Spinal cord (tissue), 10 donors: Measurements from ENCODE around the gene POLE2. TPM values are rescaled to one million over a fixed set of nuclear protein-coding genes. Genes with fewer than 3 reads are reported as not detected.
"Not testable (repeated sequence)": the region's sequence is repeated elsewhere in the genome, so short reads cannot be mapped to it uniquely, and the experiment has no call there.

Experiments
- DNase-seq, 6 donors: peaks; one replicate each; pipeline versions ENCODE4 v3.0.0 to v3.0.0-alpha.2; 2013 to 2015; ENCODE audit warnings: low spot score in 6 of 6, low read depth in 4 of 6
- H3K27ac ChIP-seq: one replicate; pipeline ENCODE4 v1.5.1; 2013; ENCODE audit warnings: low read depth, low read length, control low read depth
- H3K27me3 ChIP-seq: one replicate; pipeline ENCODE4 v1.6.1; 2013; ENCODE audit warnings: low read length; ENCODE audit not compliant: control insufficient read depth, insufficient read depth
- H3K36me3 ChIP-seq: one replicate; pipeline ENCODE4 v1.6.1; 2013; ENCODE audit warnings: low read length; ENCODE audit not compliant: control insufficient read depth, insufficient read depth
- H3K4me1 ChIP-seq: one replicate; pipeline ENCODE4 v1.6.1; 2013; ENCODE audit warnings: low read length; ENCODE audit not compliant: control insufficient read depth, insufficient read depth
- H3K4me3 ChIP-seq: one replicate; pipeline ENCODE4 v1.5.1; 2013; ENCODE audit warnings: low read depth, low read length, control low read depth
- H3K9me3 ChIP-seq: one replicate; pipeline ENCODE4 v1.6.1; 2013; ENCODE audit warnings: low read length; ENCODE audit not compliant: control insufficient read depth, insufficient read depth
- WGBS: methylation state at CpG from one replicate; pipeline ENCODE4 v1.1.5; 2013; ENCODE audit warnings: missing lambda C conversion rate; ENCODE audit not compliant: insufficient coverage; 5-methylcytosine and 5-hydroxymethylcytosine counted together
- polyA plus RNA-seq, 2 donors: library from polyadenylated mRNA; unstranded; fragments of 120-200 nt; gene quantifications; one replicate each; pipeline ENCODE4 v1.2.1, GENCODE V29; 2013; ENCODE audit not compliant: insufficient read length in 2 of 2
- total RNA-seq, 2 donors: library from RNA; depleted of rRNA in 1 of 2; stranded (reverse); fragments of 120-200 nt in 1 of 2; fragments of >200 nt in 1 of 2; gene quantifications; one replicate each; pipeline versions ENCODE4 v1.2.3 to v1.2.4, GENCODE V29; 2013 to 2014
- donor health status: healthy.

The POLE2 gene
- total and polyA plus RNA-seq, 4 donors, result 8.3 to 20.1 (median 12.7) TPM

DNA sequence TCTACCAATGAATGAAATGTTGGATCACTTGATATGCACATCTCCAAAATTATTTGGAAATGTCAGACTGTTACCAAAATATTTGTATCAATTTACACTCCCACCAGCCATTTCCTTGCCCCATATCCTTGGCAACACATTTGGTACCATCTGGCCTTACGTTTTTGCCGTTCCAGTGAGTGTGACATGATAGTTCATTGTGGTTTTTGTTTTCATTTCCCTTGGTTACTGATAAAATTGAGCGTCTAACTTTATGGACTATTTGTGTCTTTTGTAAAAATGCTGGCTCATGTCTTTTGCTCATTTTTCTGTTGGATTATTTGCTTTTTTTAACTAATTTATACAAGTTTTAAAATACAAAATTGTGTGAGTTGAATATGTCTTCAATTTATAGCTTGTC lies 16.0 kb upstream of the POLE2 start:
- WGBS, result no CpG with 5 or more reads among the region's 3 CpGs
- Histone ChIP-seq H3K4me3 (no peak overlapping the region), H3K27ac (no peak overlapping the region), H3K36me3 (peaks cover 8% of the 10 kb centered on the region), H3K27me3 (no peaks in the 10 kb centered on the region), H3K4me1 (no peaks in the 10 kb centered on the region), H3K9me3 (no peaks in the 10 kb centered on the region)
- DNase-seq, result peak in 2 of 6 donors; percentile 31 to 70

DNA sequence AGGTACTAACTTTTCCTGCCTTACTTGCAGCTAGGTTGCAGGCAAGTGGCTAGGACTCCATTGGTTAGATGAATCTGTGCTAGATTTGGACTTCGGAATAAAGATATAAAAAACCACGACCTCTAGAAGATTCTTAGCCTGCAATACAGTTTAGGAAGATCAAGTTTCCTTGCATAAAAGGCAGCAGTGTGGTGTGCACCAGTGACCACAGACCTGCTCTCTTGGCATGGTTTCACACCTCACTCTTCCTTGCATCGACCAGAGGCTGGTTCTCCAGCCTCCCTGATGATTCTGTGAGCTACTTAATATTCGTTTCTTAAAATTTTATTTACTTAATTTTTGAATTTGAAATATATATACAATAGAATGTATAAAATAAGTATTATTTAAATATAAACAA lies 14.7 kb upstream of the POLE2 start:
- DNase-seq, result no peak
- no peaks in the 10 kb centered on the region for H3K4me1 ChIP-seq
- H3K27me3 ChIP-seq, result no peaks in the 10 kb centered on the region
- H3K9me3 ChIP-seq, result no peaks in the 10 kb centered on the region
- peaks cover 8% of the 10 kb centered on the region for H3K36me3 ChIP-seq
- H3K27ac ChIP-seq, result no peak overlapping the region
- WGBS, result 95% methylated on average over 2 of the region's 4 CpGs
- H3K4me3 ChIP-seq, result no peak overlapping the region

DNA sequence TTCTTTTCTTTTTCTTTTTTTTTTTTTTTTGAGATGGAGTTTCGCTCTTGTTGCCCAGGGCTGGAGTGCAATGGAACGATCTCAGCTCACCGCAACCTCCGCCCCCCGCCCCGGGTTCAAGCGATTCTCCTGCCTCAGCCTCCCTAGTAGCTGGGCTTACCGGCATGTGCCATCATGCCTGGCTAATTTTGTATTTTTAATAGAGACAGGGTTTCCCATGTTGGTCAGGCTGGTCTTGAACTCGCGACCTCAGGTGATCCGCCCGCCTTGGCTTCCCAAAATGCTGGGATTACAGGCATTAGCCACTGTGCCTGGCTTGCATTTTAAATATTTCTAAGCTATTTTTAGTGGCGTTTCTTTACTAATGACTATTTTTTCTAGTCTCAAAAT lies 5.7 kb upstream of the POLE2 start:
- H3K9me3 ChIP-seq, DNase-seq, H3K27me3 ChIP-seq, H3K36me3 ChIP-seq: not testable (repeated sequence)
- Histone ChIP-seq H3K27ac (peak overlapping the region; percentile 98), H3K4me3 (peak overlapping the region; percentile 71), H3K4me1 (peaks cover 13% of the 10 kb centered on the region)
- 41% methylated on average over 4 of the region's 13 CpGs for WGBS

DNA sequence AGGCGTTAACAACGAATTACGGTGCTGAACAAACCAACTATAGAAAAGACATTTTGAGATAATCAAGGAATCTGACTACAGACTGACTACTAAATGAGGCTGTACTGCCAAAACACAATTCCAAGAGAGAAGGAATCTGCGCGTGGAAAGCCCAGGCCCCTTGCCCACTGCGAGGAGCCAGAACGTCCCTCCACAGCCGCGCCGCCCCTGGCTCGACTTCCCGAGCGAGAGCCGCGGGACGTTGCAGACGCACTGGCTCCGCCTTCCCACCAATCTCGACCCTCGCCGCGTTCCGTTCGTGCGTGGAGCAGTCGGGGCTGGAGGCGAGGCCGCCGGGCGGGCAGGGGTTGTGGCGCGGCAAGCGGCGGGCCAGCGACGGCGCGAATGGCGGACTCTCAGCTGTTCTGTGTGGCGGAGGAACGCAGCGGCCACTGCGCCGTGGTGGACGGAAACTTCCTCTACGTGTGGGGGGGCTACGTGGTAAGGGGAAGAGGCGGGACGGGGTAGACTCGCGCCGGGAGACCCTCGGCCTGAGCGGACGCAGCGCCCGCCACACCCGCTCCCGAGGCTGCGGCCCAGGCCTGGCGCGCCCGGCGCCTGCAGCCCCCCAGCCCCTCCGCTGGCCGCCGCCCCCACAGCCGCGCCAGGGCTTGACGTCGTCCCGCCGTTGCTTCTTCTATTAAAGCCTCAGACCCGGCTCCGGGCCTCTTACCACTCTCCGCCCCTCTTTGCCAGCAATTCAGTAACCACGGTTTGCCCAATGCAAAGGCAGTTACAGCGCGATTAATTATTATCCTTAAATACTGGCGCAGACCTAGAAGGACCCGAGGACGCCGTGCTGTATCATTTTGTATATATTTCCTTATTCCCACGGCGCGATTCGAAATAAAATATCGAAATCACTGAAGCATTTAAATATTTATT lies 5.1 kb upstream of the POLE2 start, which contains the start of gene KLHDC1:
KLHDC1 (plus strand) TSS at position 310 of the 924 bp plus-strand sequence; CDS start at position 385, 75 bp downstream.
- peaks cover 3% of the 10 kb centered on the region for H3K36me3 ChIP-seq
- peak; percentile 74 to 96 (median 79) for DNase-seq
- peak within 1 kb of the TSS; percentile 71 for H3K4me3 ChIP-seq
- peaks cover 16% of the 10 kb centered on the region for H3K4me1 ChIP-seq
- WGBS, result 0% methylated on average over 75 of the region's 88 CpGs
- H3K27ac ChIP-seq, result peak within 1 kb of the TSS; percentile 98
- H3K27me3 ChIP-seq, result no peaks in the 10 kb centered on the region
- no peaks in the 10 kb centered on the region for H3K9me3 ChIP-seq

DNA sequence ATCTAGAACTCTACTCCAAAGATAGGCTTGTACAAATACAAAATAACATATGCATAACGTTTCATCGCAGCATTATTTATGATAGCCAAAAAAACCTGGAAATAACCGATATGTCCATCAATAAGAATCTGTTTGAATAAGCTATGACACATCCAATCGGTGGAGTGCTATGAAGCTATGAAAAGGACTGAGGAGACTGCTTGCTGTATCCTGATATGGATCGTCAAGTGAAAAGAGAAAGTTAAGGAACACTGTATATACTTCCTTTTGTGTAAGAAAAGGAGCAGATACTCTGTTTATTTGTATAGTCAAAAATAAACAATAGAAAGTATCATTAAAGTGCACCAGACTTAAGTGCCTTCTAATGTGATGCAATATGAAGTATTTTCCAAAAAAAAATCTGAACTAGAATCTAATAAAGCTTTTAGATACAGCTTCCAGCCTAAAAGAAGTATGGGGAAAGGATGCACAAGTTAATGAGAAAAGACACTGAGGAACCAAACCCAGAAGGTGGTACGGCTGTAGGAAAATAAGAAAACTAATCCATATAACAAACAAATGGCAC lies 4.3 kb upstream of the POLE2 start:
- Histone ChIP-seq H3K27ac (peak overlapping the region; percentile 98), H3K36me3 (peaks cover 3% of the 10 kb centered on the region), H3K4me1 (peaks cover 16% of the 10 kb centered on the region), H3K27me3 (no peaks in the 10 kb centered on the region), H3K4me3 (peak overlapping the region; percentile 71), H3K9me3 (no peaks in the 10 kb centered on the region)
- no CpG with 5 or more reads among the region's 6 CpGs for WGBS
- no peak for DNase-seq

DNA sequence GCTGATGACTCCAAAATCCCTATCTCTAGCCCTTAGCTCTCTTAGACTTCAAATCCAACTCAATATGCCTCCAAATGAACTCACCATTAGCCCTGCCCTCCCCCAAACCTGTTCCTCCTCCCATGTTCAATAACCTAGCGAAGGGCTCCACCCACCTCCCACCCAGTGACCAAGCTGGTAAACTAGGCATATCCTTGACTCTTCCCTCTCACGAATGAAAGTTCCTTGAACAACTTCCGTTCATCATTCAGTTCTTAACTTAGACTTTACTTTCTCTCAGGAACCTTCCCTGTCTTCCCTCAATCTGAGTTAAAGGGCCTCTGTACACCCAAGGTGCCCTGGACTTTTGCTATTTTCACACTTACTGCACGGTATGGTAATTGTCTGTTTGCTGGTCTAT lies 3.0 kb upstream of the POLE2 start:
- H3K4me1 ChIP-seq, result peaks cover 16% of the 10 kb centered on the region
- no peaks in the 10 kb centered on the region for H3K36me3 ChIP-seq
- no peak overlapping the region for H3K27ac ChIP-seq
- WGBS, result 70% methylated on average over 3 of the region's 4 CpGs
- DNase-seq, result no peak
- H3K9me3 ChIP-seq, result no peaks in the 10 kb centered on the region
- no peak overlapping the region for H3K4me3 ChIP-seq
- H3K27me3 ChIP-seq, result no peaks in the 10 kb centered on the region

DNA sequence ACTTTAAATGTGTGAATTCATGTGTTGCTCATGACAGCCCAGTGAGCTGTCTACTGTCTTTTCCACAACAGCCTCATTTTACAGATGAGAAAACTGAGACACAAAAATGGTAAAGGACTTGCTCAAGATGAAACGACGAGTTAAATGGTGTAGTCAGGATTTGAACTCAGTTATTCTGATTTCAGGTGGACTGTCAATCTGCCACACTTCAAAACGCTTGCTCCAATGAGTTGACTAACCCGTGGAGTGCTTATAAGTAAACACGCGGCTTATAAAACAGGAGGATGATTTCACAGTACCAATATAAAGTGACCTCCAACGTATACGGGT lies 652 bp upstream of the POLE2 start:
- H3K4me1 ChIP-seq, result peaks cover 10% of the 10 kb centered on the region
- no peaks in the 10 kb centered on the region for H3K27me3 ChIP-seq
- H3K27ac ChIP-seq, result peak overlapping the region; percentile 97

DNA sequence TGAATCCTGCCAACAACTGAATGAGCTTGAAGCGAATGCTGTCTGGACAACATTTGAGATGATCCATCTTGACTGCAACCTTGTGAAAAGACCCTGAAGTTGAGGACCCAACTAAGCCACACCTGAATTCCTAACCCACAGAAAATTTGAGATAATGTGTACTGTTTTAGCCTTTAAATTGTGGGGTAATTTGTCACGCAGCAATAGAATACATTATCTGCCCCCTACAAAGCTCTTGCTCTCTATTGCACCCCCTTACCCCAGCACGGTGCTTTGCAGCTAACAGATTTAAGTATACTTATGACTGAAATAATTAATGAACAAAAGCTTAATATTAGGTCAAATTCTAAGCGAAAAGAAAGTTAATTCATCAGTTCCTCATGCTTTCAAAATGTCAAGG lies 1.6 kb downstream of the POLE2 start:
- Histone ChIP-seq H3K36me3 (no peaks in the 10 kb centered on the region), H3K4me1 (peaks cover 3% of the 10 kb centered on the region), H3K4me3 (no peak overlapping the region), H3K9me3 (no peaks in the 10 kb centered on the region), H3K27ac (no peak overlapping the region), H3K27me3 (no peaks in the 10 kb centered on the region)
- no peak for DNase-seq
- WGBS, result 80% methylated on average over 2 of the region's 4 CpGs

More for the DNA sequence above, 652 bp upstream of the POLE2 start:
- no peaks in the 10 kb centered on the region for H3K36me3 ChIP-seq
- WGBS, result 90% methylated on average over 3 of the region's 8 CpGs
- H3K9me3 ChIP-seq, result no peaks in the 10 kb centered on the region
- no peak for DNase-seq
- H3K4me3 ChIP-seq, result peak overlapping the region; percentile 76

DNA sequence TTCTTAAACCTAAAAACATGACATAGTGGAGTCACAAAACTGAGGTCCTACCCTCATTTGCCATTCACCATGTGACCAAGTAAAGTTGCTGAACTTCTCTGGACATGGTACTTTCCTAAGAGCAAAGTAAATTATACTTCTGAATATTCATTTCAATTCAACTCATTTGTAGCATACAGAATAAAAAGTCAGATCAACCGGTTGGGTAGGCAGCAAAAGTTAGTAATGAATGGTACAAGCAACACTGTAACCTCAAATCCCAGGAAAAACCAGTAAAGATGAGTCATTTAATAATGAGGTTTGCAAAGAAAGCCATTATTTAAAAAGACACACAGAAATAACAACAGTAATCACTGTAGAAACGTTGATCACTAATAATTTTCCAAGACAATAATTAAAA lies 8.7 kb downstream of the POLE2 start:
- no CpG with 5 or more reads among the region's 2 CpGs for WGBS
- peaks cover 3% of the 10 kb centered on the region for H3K36me3 ChIP-seq
- H3K9me3 ChIP-seq, result no peaks in the 10 kb centered on the region
- no peak overlapping the region for H3K27ac ChIP-seq
- no peak for DNase-seq
- no peaks in the 10 kb centered on the region for H3K4me1 ChIP-seq
- no peaks in the 10 kb centered on the region for H3K27me3 ChIP-seq
- H3K4me3 ChIP-seq, result no peak overlapping the region

DNA sequence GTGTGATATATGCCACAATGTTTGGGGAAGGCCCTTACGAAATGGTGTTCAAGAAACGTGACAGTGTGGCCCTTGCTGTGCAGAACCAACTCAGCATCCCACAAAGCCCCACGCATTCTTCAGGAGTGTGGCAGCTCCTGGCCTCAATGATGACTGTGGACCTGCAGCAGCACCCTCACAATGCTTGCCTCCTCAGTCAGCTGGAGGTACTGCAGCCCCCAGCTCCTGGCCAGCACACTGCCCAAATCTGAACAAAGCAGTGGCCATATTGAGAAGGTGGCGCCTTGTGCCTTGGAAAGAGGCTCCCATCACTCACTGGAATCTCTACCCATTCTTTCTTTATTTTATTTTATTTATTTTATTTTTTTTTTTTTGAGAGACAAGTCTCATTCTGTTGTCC lies 10.4 kb downstream of the POLE2 start:
- no peaks in the 10 kb centered on the region for H3K9me3 ChIP-seq
- no peaks in the 10 kb centered on the region for H3K4me1 ChIP-seq
- no peak overlapping the region for H3K4me3 ChIP-seq
- H3K27me3 ChIP-seq, result no peaks in the 10 kb centered on the region
- H3K36me3 ChIP-seq, result peaks cover 3% of the 10 kb centered on the region
- no peak for DNase-seq
- H3K27ac ChIP-seq, result no peak overlapping the region
- 87% methylated on average over 3 of the region's 4 CpGs for WGBS
